RWPE1 (cell line): ENCODE data around the gene GLT1D1.

ENCODE experiments used
- CTCF ChIA-PET: fragments of 350-600 bp; sonication (Branson Sonifier 250); formaldehyde crosslinking; extraction: SDS; loops from one replicate; lab custom pipeline; 2021; lab: Yijun Ruan, JAX
- POLR2A ChIA-PET: fragments of 400-600 bp; formaldehyde crosslinking; extraction: SDS; loops from one replicate; lab custom pipeline; 2020; ENCODE audit warnings: antibody characterized with exemption; ENCODE audit not compliant: low non-redundant PET; lab: Yijun Ruan, JAX
- DNase-seq: peaks from one replicate; pipeline ENCODE4 v3.0.0; 2012; ENCODE audit warnings: low spot score
- H3K27ac ChIP-seq: fragments of 450-650 bp; 2 replicates; pipeline ENCODE4 v1.5.1; 2017
- TF ChIP-seq, protein P1 (sequence below): fragments of 450-650 bp; conservative IDR thresholded peaks from 2 replicates; pipeline ENCODE4 v1.5.1; 2017; ENCODE audit warnings: low read depth, mild to moderate bottlenecking

GLT1D1 gene

DNA sequence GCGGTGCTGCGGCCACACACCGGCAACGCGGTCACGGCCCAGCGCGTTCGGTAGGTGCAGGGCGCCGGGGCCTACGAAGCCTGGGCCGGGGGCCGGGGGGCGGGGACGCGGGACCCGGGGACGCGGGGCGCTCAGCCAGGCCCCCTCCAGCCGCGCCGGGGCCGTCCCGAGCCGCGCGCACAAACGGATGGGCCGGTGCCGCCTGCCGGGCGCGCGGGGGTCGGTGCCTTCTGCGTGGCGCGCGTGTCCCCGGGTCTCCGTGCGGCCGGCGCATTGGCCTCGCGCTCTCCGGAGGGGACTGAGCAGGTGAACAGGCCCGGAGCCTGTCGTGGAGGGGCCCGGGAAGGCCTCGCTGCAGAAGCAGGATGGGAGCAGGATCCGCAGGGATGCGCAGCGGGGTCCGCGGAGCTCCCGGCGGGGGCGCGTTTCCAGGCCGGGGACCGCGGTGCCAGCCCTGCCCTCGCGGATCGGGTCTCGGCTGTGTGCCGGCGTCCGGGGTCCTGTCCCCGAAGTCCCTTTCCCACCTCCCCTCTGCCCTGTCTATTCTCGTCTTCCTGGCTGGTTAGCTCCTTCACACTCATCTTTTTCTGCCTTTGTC, 421 bp downstream of the GLT1D1 start:
- ChIA-PET CTCF (no interaction called here), POLR2A (no interaction called here)
- no peak for DNase-seq
- TF ChIP-seq, protein P1, sequence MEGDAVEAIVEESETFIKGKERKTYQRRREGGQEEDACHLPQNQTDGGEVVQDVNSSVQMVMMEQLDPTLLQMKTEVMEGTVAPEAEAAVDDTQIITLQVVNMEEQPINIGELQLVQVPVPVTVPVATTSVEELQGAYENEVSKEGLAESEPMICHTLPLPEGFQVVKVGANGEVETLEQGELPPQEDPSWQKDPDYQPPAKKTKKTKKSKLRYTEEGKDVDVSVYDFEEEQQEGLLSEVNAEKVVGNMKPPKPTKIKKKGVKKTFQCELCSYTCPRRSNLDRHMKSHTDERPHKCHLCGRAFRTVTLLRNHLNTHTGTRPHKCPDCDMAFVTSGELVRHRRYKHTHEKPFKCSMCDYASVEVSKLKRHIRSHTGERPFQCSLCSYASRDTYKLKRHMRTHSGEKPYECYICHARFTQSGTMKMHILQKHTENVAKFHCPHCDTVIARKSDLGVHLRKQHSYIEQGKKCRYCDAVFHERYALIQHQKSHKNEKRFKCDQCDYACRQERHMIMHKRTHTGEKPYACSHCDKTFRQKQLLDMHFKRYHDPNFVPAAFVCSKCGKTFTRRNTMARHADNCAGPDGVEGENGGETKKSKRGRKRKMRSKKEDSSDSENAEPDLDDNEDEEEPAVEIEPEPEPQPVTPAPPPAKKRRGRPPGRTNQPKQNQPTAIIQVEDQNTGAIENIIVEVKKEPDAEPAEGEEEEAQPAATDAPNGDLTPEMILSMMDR = no peak
- no peak overlapping the region for H3K27ac ChIP-seq

DNA sequence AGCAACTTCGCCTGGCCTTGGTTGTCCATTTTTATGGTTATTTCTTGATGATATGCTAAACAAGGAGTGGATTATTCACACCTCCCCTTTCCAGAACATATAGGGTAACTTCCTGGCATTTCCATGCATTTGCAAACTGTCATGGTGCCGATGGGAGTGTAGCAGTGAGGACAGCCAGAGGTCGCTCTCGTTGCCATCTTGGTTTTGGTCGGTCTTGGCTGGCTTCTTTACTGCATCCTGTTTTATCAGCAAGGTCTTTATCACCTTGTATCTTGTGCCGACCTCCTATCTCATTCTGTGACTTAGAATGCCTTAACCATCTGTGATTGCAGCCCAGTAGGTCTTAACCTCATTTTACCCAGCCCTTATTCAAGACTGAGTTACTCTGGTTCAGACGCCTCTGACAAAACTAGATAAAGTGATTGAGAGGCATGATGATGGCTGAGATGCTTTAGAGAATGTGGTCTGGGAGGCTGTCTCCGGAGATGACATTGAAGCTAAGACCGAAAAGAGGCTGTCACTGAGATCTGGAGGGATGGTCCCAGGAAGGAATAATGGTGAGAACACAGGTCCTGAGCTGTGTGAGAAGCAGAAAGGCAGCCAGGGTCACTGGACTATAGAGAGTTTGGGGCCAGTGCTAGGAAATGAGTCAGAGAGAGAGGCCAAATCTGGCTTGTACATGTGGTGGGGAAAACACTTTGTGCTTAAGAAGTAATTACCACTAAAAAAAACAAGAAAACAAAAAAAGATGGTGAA, 2.9 kb downstream of the GLT1D1 start:
- CTCF ChIA-PET = no interaction called here
- TF ChIP-seq, protein P1 = no peak
- H3K27ac ChIP-seq = no peak overlapping the region
- POLR2A ChIA-PET = no interaction called here
- no peak for DNase-seq

DNA sequence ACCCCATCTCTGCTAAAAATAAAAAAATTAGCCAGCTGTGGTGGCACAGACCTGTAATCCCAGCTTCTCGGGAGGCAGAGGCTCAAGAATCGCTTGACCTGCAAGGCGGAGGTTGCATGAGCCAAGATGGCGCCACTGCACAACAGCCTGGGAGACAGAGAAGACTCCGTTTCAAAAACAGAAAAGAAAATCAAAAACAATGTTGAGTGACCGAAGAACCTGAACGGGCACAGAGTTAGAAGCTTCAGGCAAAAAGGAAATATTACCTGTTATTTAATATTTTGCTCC, 3.5 kb downstream of the GLT1D1 start:
- POLR2A ChIA-PET = no interaction called here
- TF ChIP-seq, protein P1 = no peak
- CTCF ChIA-PET = no interaction called here
- no peak for DNase-seq
- no peak overlapping the region for H3K27ac ChIP-seq

DNA sequence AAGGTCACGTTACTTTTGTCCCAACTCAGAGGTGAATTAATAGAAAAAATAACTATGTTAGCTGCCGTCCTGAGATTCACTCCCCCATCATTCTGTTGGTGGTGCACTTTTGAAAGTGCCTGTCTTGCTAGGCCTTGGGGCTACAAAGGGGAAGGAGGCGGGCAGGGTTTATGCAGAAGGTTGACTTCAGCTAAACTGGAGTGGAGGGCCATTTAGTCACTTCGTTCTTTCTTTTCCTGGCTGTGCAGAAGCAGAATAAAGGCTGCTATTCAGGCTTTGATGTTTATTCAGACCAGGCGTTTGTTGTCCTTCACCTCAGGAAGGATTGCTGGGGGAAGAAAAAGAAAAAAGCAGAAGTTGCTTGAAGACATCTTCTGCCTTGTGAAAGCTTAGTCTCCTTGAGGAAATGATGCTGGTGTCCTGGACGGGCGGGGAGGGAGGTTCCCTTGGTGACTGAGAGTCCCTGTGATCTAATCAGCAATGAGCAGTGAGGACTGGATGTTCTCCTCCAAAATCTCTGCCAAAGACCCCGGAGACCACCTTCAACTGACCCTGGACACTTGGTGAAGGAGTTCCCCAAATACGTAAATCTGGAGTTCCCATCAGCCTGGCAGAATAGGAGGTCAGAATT, 4.0 kb downstream of the GLT1D1 start:
- H3K27ac ChIP-seq = no peak overlapping the region
- POLR2A ChIA-PET = no interaction called here
- TF ChIP-seq, protein P1 = no peak
- no peak for DNase-seq
- CTCF ChIA-PET = no interaction called here

DNA sequence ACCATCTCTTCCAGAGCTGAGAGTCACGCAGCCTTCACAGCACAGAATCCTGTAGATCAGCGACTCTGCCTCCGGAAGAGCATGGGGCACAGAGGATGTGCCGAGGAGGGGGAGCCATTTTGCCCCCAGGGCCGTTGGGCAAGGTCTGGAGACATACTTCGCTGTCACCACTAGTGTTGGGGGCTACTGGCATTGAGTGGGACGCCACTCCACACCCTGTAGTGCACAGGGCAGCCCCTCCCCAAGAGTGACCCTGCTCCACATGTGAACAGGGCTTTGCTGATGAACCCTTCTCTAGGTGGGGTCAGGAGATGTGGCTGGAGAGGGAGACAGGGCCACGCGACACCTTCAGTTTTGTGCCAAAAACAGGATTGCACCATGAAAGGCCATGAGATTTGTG, 6.0 kb downstream of the GLT1D1 start:
- POLR2A ChIA-PET = no interaction called here
- CTCF ChIA-PET = no interaction called here
- DNase-seq = no peak
- H3K27ac ChIP-seq = no peak overlapping the region
- TF ChIP-seq, protein P1 = no peak

DNA sequence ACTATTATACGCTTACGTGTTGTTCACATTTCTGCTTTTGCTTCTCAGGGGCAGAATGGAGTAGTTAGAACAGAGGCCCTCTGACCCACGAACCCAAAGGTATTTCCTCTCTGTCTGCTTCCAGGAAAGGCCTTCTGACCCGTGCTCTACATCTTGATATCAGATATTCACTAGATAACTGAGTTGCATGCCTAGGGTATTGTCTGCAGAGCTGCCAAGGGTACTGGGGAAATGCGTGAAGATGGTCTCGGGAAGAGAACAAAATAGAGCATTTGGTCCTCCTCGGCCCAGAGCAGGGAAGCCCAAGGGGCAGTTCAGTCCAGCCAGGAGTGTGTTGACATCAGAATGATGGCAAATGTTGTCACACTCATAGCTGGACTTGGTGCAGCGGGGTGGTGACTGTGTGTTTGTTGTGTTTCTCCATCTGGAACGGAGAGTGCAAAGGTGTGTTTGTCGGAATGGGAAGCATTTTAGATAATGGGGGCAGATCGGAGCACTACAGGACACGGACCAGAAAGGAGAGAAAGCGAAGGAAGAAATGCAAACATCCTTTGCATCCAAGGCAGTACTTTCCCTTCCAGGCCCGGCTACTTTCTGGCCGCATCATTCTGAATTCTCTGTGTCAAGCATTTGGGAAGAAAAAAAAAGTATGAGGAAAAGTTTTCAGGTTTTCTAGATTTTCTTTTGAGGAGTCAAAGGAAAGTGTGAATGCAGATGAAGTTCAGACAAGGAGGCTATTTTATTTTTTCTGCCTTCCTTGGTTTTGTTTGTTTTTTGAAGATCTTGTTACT, 8.1 kb downstream of the GLT1D1 start:
- ChIA-PET CTCF (no interaction called here), POLR2A (no interaction called here)
- no peak overlapping the region for H3K27ac ChIP-seq

More for the DNA sequence above, 8.1 kb downstream of the GLT1D1 start:
- DNase-seq = no peak
- TF ChIP-seq, protein P1 = no peak
